ENCODE measurements around the gene STK32B. TPM values are rescaled to one million over a fixed set of nuclear protein-coding genes. Genes with fewer than 3 reads are reported as not detected.

Gene STK32B
- total RNA-seq, 1 experiment from 2014 or later = 15.1 TPM

DNA sequence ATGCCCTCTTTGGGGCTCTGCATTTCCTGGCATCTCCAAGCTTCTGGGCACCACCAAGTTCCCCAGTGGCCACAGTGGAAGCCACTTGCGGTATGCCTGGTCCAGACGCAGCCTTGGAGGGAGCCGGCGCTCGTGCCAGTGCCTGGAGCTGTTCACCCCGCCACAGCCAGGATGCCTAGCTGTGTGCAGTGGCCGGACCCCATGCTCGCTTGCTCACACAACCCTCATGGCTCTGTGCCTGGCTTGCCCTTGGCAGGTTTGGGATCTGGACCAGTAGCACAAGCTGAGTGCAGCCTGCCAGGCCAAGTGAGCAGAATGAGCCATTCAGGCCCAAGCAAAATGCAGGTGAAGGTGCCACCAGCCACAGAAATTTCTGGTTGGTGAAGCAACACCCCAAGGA, 373.6 kb downstream of the STK32B start:
- H3K36me3 ChIP-seq (ENCODE audit: insufficient read depth, low read length, poor library complexity, severe bottlenecking) = no peaks in the 10 kb centered on the region
- TF ChIP-seq EZH2 (IDR thresholded peaks at IDR 0.05; ENCODE audit: borderline replicate concordance, low read depth, low read length, poor library complexity, severe bottlenecking) = no peak
- TF ChIP-seq, protein P1, sequence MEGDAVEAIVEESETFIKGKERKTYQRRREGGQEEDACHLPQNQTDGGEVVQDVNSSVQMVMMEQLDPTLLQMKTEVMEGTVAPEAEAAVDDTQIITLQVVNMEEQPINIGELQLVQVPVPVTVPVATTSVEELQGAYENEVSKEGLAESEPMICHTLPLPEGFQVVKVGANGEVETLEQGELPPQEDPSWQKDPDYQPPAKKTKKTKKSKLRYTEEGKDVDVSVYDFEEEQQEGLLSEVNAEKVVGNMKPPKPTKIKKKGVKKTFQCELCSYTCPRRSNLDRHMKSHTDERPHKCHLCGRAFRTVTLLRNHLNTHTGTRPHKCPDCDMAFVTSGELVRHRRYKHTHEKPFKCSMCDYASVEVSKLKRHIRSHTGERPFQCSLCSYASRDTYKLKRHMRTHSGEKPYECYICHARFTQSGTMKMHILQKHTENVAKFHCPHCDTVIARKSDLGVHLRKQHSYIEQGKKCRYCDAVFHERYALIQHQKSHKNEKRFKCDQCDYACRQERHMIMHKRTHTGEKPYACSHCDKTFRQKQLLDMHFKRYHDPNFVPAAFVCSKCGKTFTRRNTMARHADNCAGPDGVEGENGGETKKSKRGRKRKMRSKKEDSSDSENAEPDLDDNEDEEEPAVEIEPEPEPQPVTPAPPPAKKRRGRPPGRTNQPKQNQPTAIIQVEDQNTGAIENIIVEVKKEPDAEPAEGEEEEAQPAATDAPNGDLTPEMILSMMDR (conservative IDR thresholded peaks at IDR 0.05; ENCODE audit: low read depth, low read length) = no peak
- ChIA-PET POLR2A (ENCODE audit: low non-redundant PET) (no interaction called here), CTCF (no interaction called here)
- no peak for DNase-seq (ENCODE audit: low spot score)
- no peaks in the 10 kb centered on the region for H3K4me1 ChIP-seq (ENCODE audit: insufficient read depth, low read length, poor library complexity, severe bottlenecking)
- no peaks in the 10 kb centered on the region for H3K27me3 ChIP-seq (replicated peaks; ENCODE audit: insufficient read depth, low read depth, low read length, poor library complexity)
- intact Hi-C loops (cut with micrococcal nuclease; ENCODE audit: unreplicated experiment) = no loop called here
- no peak overlapping the region for H3K27ac ChIP-seq (ENCODE audit: low read depth, low read length, poor library complexity, severe bottlenecking)
- no peaks in the 10 kb centered on the region for H3K9me3 ChIP-seq (ENCODE audit: low read depth, low read length, poor library complexity, severe bottlenecking)
- no TSS peak for BruUV-seq (replicated peaks)
- no peak overlapping the region for H3K4me3 ChIP-seq (ENCODE audit: low read depth, low read length, poor library complexity, severe bottlenecking)

DNA sequence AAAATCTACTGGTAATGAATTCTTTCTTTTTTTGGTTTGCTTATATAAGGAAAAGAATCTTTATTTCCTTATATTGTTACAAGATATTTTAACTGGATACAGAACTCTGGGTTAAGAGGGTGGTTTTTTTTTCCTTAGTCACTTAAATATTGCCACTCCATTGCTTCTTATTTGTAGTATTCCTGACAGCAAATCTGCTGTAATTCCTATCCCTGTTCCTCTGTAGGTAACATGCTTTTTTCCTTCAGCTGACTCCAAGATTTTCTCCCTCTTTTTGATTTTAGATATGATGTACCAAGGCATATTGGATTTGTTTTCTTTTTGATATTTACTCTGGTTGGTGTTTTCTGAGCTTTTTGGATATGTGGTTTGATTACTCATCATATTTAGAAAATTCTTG, 378.5 kb downstream of the STK32B start:
- H3K27me3 ChIP-seq (replicated peaks; ENCODE audit: insufficient read depth, low read depth, low read length, poor library complexity) = no peaks in the 10 kb centered on the region
- no peak for DNase-seq (ENCODE audit: low spot score)
- H3K4me3 ChIP-seq (ENCODE audit: low read depth, low read length, poor library complexity, severe bottlenecking) = no peak overlapping the region
- no TSS peak for BruUV-seq (replicated peaks)
- ChIA-PET POLR2A (ENCODE audit: low non-redundant PET) (no interaction called here), CTCF (no interaction called here)
- TF ChIP-seq, protein P1 (conservative IDR thresholded peaks at IDR 0.05; ENCODE audit: low read depth, low read length) = no peak
- TF ChIP-seq EZH2 (IDR thresholded peaks at IDR 0.05; ENCODE audit: borderline replicate concordance, low read depth, low read length, poor library complexity, severe bottlenecking) = no peak
- H3K27ac ChIP-seq (ENCODE audit: low read depth, low read length, poor library complexity, severe bottlenecking) = no peak overlapping the region
- intact Hi-C loops (cut with micrococcal nuclease; ENCODE audit: unreplicated experiment) = no loop called here
- H3K9me3 ChIP-seq (ENCODE audit: low read depth, low read length, poor library complexity, severe bottlenecking) = no peaks in the 10 kb centered on the region
- H3K4me1 ChIP-seq (ENCODE audit: insufficient read depth, low read length, poor library complexity, severe bottlenecking) = no peaks in the 10 kb centered on the region
- no peaks in the 10 kb centered on the region for H3K36me3 ChIP-seq (ENCODE audit: insufficient read depth, low read length, poor library complexity, severe bottlenecking)

DNA sequence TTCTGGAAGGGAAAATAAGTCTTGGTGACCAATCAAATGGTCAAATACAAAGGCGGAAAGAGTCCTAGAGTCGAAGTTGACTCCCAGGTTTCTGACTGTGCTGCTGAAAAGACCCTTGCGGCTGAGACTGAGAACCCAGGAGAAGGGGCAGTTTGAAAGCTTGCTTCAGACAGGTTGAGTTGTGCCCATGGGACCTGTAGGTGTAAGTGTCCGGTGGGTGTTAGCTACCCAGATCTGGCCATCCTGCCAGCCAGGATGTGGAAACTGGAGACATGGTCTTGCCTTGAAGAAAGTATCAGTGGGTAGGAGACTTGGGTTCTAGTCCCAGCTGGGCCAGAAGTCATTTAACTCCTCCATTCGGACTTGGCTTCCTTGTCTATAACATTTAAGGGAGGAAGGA, 381.9 kb downstream of the STK32B start:
- Histone ChIP-seq H3K27ac (ENCODE audit: low read depth, low read length, poor library complexity, severe bottlenecking) (no peak overlapping the region), H3K4me3 (ENCODE audit: low read depth, low read length, poor library complexity, severe bottlenecking) (no peak overlapping the region), H3K36me3 (ENCODE audit: insufficient read depth, low read length, poor library complexity, severe bottlenecking) (no peaks in the 10 kb centered on the region), H3K27me3 (replicated peaks; ENCODE audit: insufficient read depth, low read depth, low read length, poor library complexity) (no peaks in the 10 kb centered on the region), H3K4me1 (ENCODE audit: insufficient read depth, low read length, poor library complexity, severe bottlenecking) (no peaks in the 10 kb centered on the region), H3K9me3 (ENCODE audit: low read depth, low read length, poor library complexity, severe bottlenecking) (no peaks in the 10 kb centered on the region)
- BruUV-seq (replicated peaks) = no TSS peak
- intact Hi-C loops (cut with micrococcal nuclease; ENCODE audit: unreplicated experiment) = no loop called here
- TF ChIP-seq EZH2 (IDR thresholded peaks at IDR 0.05; ENCODE audit: borderline replicate concordance, low read depth, low read length, poor library complexity, severe bottlenecking) = no peak
- TF ChIP-seq, protein P1 (conservative IDR thresholded peaks at IDR 0.05; ENCODE audit: low read depth, low read length) = no peak
- DNase-seq (ENCODE audit: low spot score) = no peak
- POLR2A ChIA-PET (ENCODE audit: low non-redundant PET) = no interaction called here
- CTCF ChIA-PET = no interaction called here

All from A673 (cell line).